Suprapubic skin (tissue), 4 donors: ENCODE results near the gene SMG1. TPM values are rescaled to one million over a fixed set of nuclear protein-coding genes. Genes with fewer than 3 reads are reported as not detected.

ENCODE experiments used
- DNase-seq, 2 donors: peaks; one replicate each; pipeline ENCODE4 v3.0.0-alpha.2; 2019; ENCODE audit warnings: low spot score in 2 of 2
- H3K27ac ChIP-seq: fragments of 200-600 bp; sonication (generic); one replicate; pipeline ENCODE4 v1.5.1; 2019
- H3K27me3 ChIP-seq: fragments of 200-600 bp; sonication (generic); one replicate; pipeline ENCODE4 v1.5.1; 2019
- H3K36me3 ChIP-seq: fragments of 200-600 bp; sonication (generic); one replicate; pipeline ENCODE4 v1.5.1; 2019
- H3K4me1 ChIP-seq: fragments of 200-600 bp; sonication (generic); one replicate; pipeline ENCODE4 v1.5.1; 2019
- H3K4me3 ChIP-seq: fragments of 200-600 bp; sonication (generic); one replicate; pipeline ENCODE4 v1.5.1; 2019; ENCODE audit warnings: mild to moderate bottlenecking
- H3K9me3 ChIP-seq: fragments of 200-600 bp; sonication (generic); one replicate; pipeline ENCODE4 v1.5.1; 2019
- CTCF ChIP-seq, 2 donors: fragments of 200-600 bp in 1 of 2; fragments of 450-650 bp in 1 of 2; sonication (generic) in 1 of 2; IDR thresholded peaks; one replicate each; pipeline ENCODE4 v1.5.1; 2016 to 2019; ENCODE audit warnings: antibody characterized with exemption in 2 of 2, mild to moderate bottlenecking in 1 of 2, moderate library complexity in 1 of 2
- EP300 ChIP-seq: sonication (generic); formaldehyde crosslinking; IDR thresholded peaks from one replicate; pipeline ENCODE4 v1.6.1; 2017; ENCODE audit warnings: antibody characterized with exemption
- POLR2A ChIP-seq, 2 donors: fragments of 450-650 bp; IDR thresholded peaks; one replicate each; pipeline ENCODE4 v1.6.1; 2017; ENCODE audit warnings: antibody characterized with exemption in 2 of 2, mild to moderate bottlenecking in 2 of 2, moderate library complexity in 2 of 2
- POLR2AphosphoS5 ChIP-seq, 3 donors: sonication (generic); formaldehyde crosslinking; IDR thresholded peaks; one replicate each; pipeline ENCODE4 v1.6.1; 2017; ENCODE audit warnings: antibody characterized with exemption in 3 of 3
- WGBS: methylation state at CpG from one replicate; pipeline ENCODE4 v1.1.5; 2018; 5-methylcytosine and 5-hydroxymethylcytosine counted together
- total RNA-seq, 4 donors: library from RNA; depleted of rRNA; stranded (reverse); fragments of >200 nt; gene quantifications; one replicate each; pipeline ENCODE4 v1.1.0, GENCODE V29; 2016

SMG1 gene
- total RNA-seq, 4 donors from 2014 or later, result 132 to 446 (median 158) TPM

GRCh38 chr16:18796377-18796776, 129.8 kb downstream of the SMG1 start:
- Histone ChIP-seq H3K27ac (no peak overlapping the region), H3K27me3 (no peaks in the 10 kb centered on the region), H3K4me3 (no peak overlapping the region), H3K4me1 (peaks cover 33% of the 10 kb centered on the region), H3K36me3 (peaks cover 47% of the 10 kb centered on the region), H3K9me3 (no peaks in the 10 kb centered on the region)
- no peak for DNase-seq
- no peak for TF ChIP-seq POLR2AphosphoS5 (IDR thresholded peaks at IDR 0.05)
- no peak for TF ChIP-seq POLR2A (IDR thresholded peaks at IDR 0.05)
- 90% methylated on average over 1 of the region's 1 CpG for WGBS

DNA sequence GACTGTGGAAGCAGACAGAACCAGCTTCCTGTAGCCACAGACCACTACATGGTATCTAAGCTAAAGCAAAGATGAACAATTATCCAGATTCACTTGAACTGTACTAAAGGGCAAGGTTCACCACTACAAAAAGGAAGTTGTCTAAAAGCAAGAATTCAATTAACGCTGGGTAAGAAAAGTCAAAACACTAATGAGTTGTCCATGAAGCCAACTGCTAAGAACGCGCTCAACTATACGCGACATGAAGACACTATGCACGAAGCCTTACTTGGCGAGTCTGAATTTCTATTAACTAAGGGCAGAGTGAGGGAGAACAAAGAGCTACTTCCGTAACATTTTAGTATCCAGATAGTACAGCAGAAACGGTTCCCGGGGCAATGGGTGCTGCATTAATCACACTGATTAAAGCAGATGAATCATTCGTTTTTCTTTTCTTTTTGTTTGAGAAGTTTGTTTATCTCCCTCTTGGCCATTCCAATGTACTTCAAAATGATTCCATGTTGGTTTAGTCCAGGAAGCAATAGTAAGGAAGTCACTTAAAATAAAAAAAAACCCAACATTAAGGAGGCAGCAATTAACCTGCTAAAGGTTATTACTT, 133.3 kb downstream of the SMG1 start:
- H3K36me3 ChIP-seq, result peaks cover 52% of the 10 kb centered on the region
- WGBS, result 91% methylated on average over 11 of the region's 11 CpGs
- H3K27ac ChIP-seq, result no peak overlapping the region
- no peak overlapping the region for H3K4me3 ChIP-seq
- no peaks in the 10 kb centered on the region for H3K9me3 ChIP-seq
- no peaks in the 10 kb centered on the region for H3K27me3 ChIP-seq
- H3K4me1 ChIP-seq, result peaks cover 25% of the 10 kb centered on the region
- TF ChIP-seq CTCF (IDR thresholded peaks at IDR 0.05), result no peak
- no peak for TF ChIP-seq EP300
- no peak for DNase-seq

- no peak for TF ChIP-seq EP300
- TF ChIP-seq POLR2AphosphoS5 (IDR thresholded peaks at IDR 0.05), result peak; percentile 85 to 98 (median 98)
- TF ChIP-seq POLR2A (IDR thresholded peaks at IDR 0.05), result peak; percentile 83 to 85
- TF ChIP-seq CTCF (IDR thresholded peaks at IDR 0.05), result no peak
- Histone ChIP-seq H3K27ac (peak within 1 kb of the TSS; percentile 87), H3K36me3 (peaks cover 58% of the 10 kb centered on the region), H3K4me3 (peak within 1 kb of the TSS; percentile 77), H3K9me3 (no peaks in the 10 kb centered on the region), H3K27me3 (no peaks in the 10 kb centered on the region), H3K4me1 (peaks cover 46% of the 10 kb centered on the region)
- 2% methylated on average over 58 of the region's 60 CpGs for WGBS
- DNase-seq, result peak; percentile 96
Measured at GRCh38 chr16:18789850-18790706, 136.1 kb downstream of the SMG1 start, which contains the start of gene RPS15A. Gene RPS15A (minus strand): TSS chr16:18790334. CDS start chr16:18789113, 1,221 bp downstream.

DNA sequence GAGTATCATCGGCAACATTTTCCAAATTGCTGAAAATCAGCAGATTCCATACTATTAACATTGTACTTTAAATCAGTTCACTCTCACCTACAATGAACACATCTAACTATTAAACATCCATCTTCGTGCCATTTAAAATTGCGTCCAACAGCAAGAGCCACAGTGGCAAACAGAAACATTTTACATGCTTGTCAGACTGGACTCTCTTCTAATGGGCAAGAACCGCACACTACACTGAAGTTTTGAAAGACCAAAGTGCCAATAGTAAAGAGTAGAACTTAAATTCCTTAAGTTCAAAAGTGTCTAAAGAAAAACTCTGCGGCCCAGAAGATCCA, 136.7 kb downstream of the SMG1 start:
- no peaks in the 10 kb centered on the region for H3K9me3 ChIP-seq
- H3K4me1 ChIP-seq, result peaks cover 48% of the 10 kb centered on the region
- peaks cover 58% of the 10 kb centered on the region for H3K36me3 ChIP-seq
- 1% methylated on average over 5 of the region's 5 CpGs for WGBS
- no peaks in the 10 kb centered on the region for H3K27me3 ChIP-seq
- no peak for TF ChIP-seq CTCF (IDR thresholded peaks at IDR 0.05)
- no peak for TF ChIP-seq EP300
- TF ChIP-seq POLR2A (IDR thresholded peaks at IDR 0.05), result no peak
- TF ChIP-seq POLR2AphosphoS5 (IDR thresholded peaks at IDR 0.05), result no peak
- peak overlapping the region; percentile 87 for H3K27ac ChIP-seq
- H3K4me3 ChIP-seq, result peak overlapping the region; percentile 77
- DNase-seq, result no peak

GRCh38 chr16:18788828-18789514, 137.2 kb downstream of the SMG1 start:
- WGBS, result 13% methylated on average over 20 of the region's 20 CpGs
- H3K27me3 ChIP-seq, result no peaks in the 10 kb centered on the region
- H3K4me1 ChIP-seq, result peaks cover 48% of the 10 kb centered on the region
- peaks cover 58% of the 10 kb centered on the region for H3K36me3 ChIP-seq
- H3K27ac ChIP-seq, result peak overlapping the region; percentile 87
- H3K9me3 ChIP-seq, result no peaks in the 10 kb centered on the region
- H3K4me3 ChIP-seq, result peak overlapping the region; percentile 77
- no peak for DNase-seq
- TF ChIP-seq POLR2A (IDR thresholded peaks at IDR 0.05), result no peak
- TF ChIP-seq EP300, result no peak
- TF ChIP-seq CTCF (IDR thresholded peaks at IDR 0.05), result no peak
- TF ChIP-seq POLR2AphosphoS5 (IDR thresholded peaks at IDR 0.05), result no peak
